Ammon's horn (tissue), 1 donor: Measurements from ENCODE around the gene TM2D3.

Source experiments
- DNase-seq: peaks from one replicate; pipeline ENCODE4 v3.0.0-alpha.2; 2016; ENCODE audit warnings: low spot score

Gene TM2D3

GRCh38 chr15:101604124-101604874, 47.9 kb downstream of the TM2D3 start:
- no peak for DNase-seq

GRCh38 chr15:101602801-101603200, 49.4 kb downstream of the TM2D3 start:
- DNase-seq, result no peak

- DNase-seq, result no peak
Measured at GRCh38 chr15:101600035-101600434, 52.1 kb downstream of the TM2D3 start.

GRCh38 chr15:101599091-101599490, 53.1 kb downstream of the TM2D3 start:
- DNase-seq, result no peak

- DNase-seq, result no peak
Measured at GRCh38 chr15:101597360-101597928, 54.7 kb downstream of the TM2D3 start.

- no peak for DNase-seq
Measured at GRCh38 chr15:101596633-101597032, 55.5 kb downstream of the TM2D3 start.
